IPS-18a (cell line): Measurements from ENCODE around the gene ZNF236.

Source experiments
- H3K27ac ChIP-seq: one replicate; pipeline ENCODE4 v1.5.1; 2013; ENCODE audit warnings: low read length
- H3K27me3 ChIP-seq: one replicate; pipeline ENCODE4 v1.6.1; 2013; ENCODE audit warnings: mild to moderate bottlenecking, low read length; ENCODE audit not compliant: control insufficient read depth, insufficient read depth
- H3K36me3 ChIP-seq: one replicate; pipeline ENCODE4 v1.6.1; 2013; ENCODE audit warnings: low read depth, low read length; ENCODE audit not compliant: control insufficient read depth
- H3K4me1 ChIP-seq: one replicate; pipeline ENCODE4 v1.6.1; 2013; ENCODE audit warnings: low read depth, low read length; ENCODE audit not compliant: control insufficient read depth
- H3K4me3 ChIP-seq: one replicate; pipeline ENCODE4 v1.5.1; 2013; ENCODE audit warnings: low read length
- H3K9ac ChIP-seq: one replicate; pipeline ENCODE4 v1.6.1; 2013; ENCODE audit warnings: mild to moderate bottlenecking, low read length, moderate library complexity
- H3K9me3 ChIP-seq: one replicate; pipeline ENCODE4 v1.6.1; 2013; ENCODE audit warnings: low read depth, low read length; ENCODE audit not compliant: control insufficient read depth

ZNF236 gene

GRCh38 chr18:77000527-77000926 lies 178.2 kb downstream of the ZNF236 start:
- no peaks in the 10 kb centered on the region for H3K27me3 ChIP-seq
- no peaks in the 10 kb centered on the region for H3K9me3 ChIP-seq
- H3K4me1 ChIP-seq = no peaks in the 10 kb centered on the region
- H3K4me3 ChIP-seq = no peak overlapping the region
- H3K27ac ChIP-seq = no peak overlapping the region
- H3K9ac ChIP-seq = no peak overlapping the region
- H3K36me3 ChIP-seq = no peaks in the 10 kb centered on the region

GRCh38 chr18:77001041-77001440 lies 178.7 kb downstream of the ZNF236 start:
- Histone ChIP-seq H3K4me3 (no peak overlapping the region), H3K9ac (no peak overlapping the region), H3K27ac (no peak overlapping the region), H3K4me1 (no peaks in the 10 kb centered on the region), H3K36me3 (no peaks in the 10 kb centered on the region), H3K27me3 (no peaks in the 10 kb centered on the region), H3K9me3 (no peaks in the 10 kb centered on the region)

- H3K4me1 ChIP-seq = peaks cover 4% of the 10 kb centered on the region
These were observed 179.6 kb downstream of the ZNF236 start for GRCh38 chr18:77001979-77002378.

GRCh38 chr18:77002496-77002895 lies 180.1 kb downstream of the ZNF236 start:
- Histone ChIP-seq H3K4me1 (peaks cover 9% of the 10 kb centered on the region), H3K4me3 (no peak overlapping the region), H3K9me3 (no peaks in the 10 kb centered on the region), H3K9ac (no peak overlapping the region), H3K27ac (no peak overlapping the region), H3K27me3 (no peaks in the 10 kb centered on the region), H3K36me3 (no peaks in the 10 kb centered on the region)

More at GRCh38 chr18:77001979-77002378, 179.6 kb downstream of the ZNF236 start:
- Histone ChIP-seq H3K36me3 (no peaks in the 10 kb centered on the region), H3K27me3 (no peaks in the 10 kb centered on the region), H3K27ac (no peak overlapping the region), H3K9ac (no peak overlapping the region), H3K4me3 (no peak overlapping the region), H3K9me3 (no peaks in the 10 kb centered on the region)

GRCh38 chr18:77003316-77003715 lies 181.0 kb downstream of the ZNF236 start:
- Histone ChIP-seq H3K4me1 (peaks cover 10% of the 10 kb centered on the region), H3K9me3 (no peaks in the 10 kb centered on the region)

GRCh38 chr18:77004555-77005380 lies 182.4 kb downstream of the ZNF236 start:
- no peak overlapping the region for H3K9ac ChIP-seq
- H3K9me3 ChIP-seq = no peaks in the 10 kb centered on the region
- H3K27ac ChIP-seq = no peak overlapping the region
- H3K27me3 ChIP-seq = no peaks in the 10 kb centered on the region
- peaks cover 10% of the 10 kb centered on the region for H3K4me1 ChIP-seq
- no peaks in the 10 kb centered on the region for H3K36me3 ChIP-seq
- H3K4me3 ChIP-seq = no peak overlapping the region

More at GRCh38 chr18:77003316-77003715, 181.0 kb downstream of the ZNF236 start:
- Histone ChIP-seq H3K9ac (no peak overlapping the region), H3K4me3 (no peak overlapping the region), H3K27ac (no peak overlapping the region), H3K27me3 (no peaks in the 10 kb centered on the region), H3K36me3 (no peaks in the 10 kb centered on the region)

- peaks cover 17% of the 10 kb centered on the region for H3K4me1 ChIP-seq
- H3K9me3 ChIP-seq = no peaks in the 10 kb centered on the region
- H3K9ac ChIP-seq = no peak overlapping the region
- no peaks in the 10 kb centered on the region for H3K36me3 ChIP-seq
- H3K27ac ChIP-seq = no peak overlapping the region
- no peak overlapping the region for H3K4me3 ChIP-seq
- H3K27me3 ChIP-seq = no peaks in the 10 kb centered on the region
These were observed 183.4 kb downstream of the ZNF236 start for GRCh38 chr18:77005651-77006195.

- no peak overlapping the region for H3K27ac ChIP-seq
These were observed 184.2 kb downstream of the ZNF236 start for GRCh38 chr18:77006305-77007175.

GRCh38 chr18:77007251-77007650 lies 184.9 kb downstream of the ZNF236 start:
- no peak overlapping the region for H3K4me3 ChIP-seq
- H3K27ac ChIP-seq = no peak overlapping the region
- no peaks in the 10 kb centered on the region for H3K27me3 ChIP-seq
- H3K4me1 ChIP-seq = peaks cover 20% of the 10 kb centered on the region
- no peak overlapping the region for H3K9ac ChIP-seq
- no peaks in the 10 kb centered on the region for H3K36me3 ChIP-seq
- H3K9me3 ChIP-seq = no peaks in the 10 kb centered on the region

More at GRCh38 chr18:77006305-77007175, 184.2 kb downstream of the ZNF236 start:
- Histone ChIP-seq H3K9me3 (no peaks in the 10 kb centered on the region), H3K27me3 (no peaks in the 10 kb centered on the region), H3K4me1 (peaks cover 20% of the 10 kb centered on the region), H3K4me3 (no peak overlapping the region), H3K9ac (no peak overlapping the region), H3K36me3 (no peaks in the 10 kb centered on the region)

GRCh38 chr18:77008006-77008405 lies 185.6 kb downstream of the ZNF236 start:
- no peaks in the 10 kb centered on the region for H3K9me3 ChIP-seq
- no peak overlapping the region for H3K9ac ChIP-seq
- no peaks in the 10 kb centered on the region for H3K27me3 ChIP-seq
- no peak overlapping the region for H3K27ac ChIP-seq
- H3K4me3 ChIP-seq = no peak overlapping the region
- H3K36me3 ChIP-seq = no peaks in the 10 kb centered on the region
- peaks cover 20% of the 10 kb centered on the region for H3K4me1 ChIP-seq

GRCh38 chr18:77008576-77009315 lies 186.4 kb downstream of the ZNF236 start:
- Histone ChIP-seq H3K36me3 (no peaks in the 10 kb centered on the region), H3K9me3 (no peaks in the 10 kb centered on the region), H3K27ac (no peak overlapping the region), H3K9ac (no peak overlapping the region), H3K27me3 (no peaks in the 10 kb centered on the region), H3K4me1 (peaks cover 20% of the 10 kb centered on the region), H3K4me3 (no peak overlapping the region)
